OCI-LY1 (cell line): ENCODE measurements around the gene PRR16.

Experiments used
- H2AFZ ChIP-seq: fragments of 200-600 bp; sonication (generic), shearing (Covaris generic); 2 replicates; pipeline ENCODE4 v1.6.0; 2014; ENCODE audit warnings: antibody characterized with exemption, mild to moderate bottlenecking, low read length
- H3F3A ChIP-seq: fragments of 200-600 bp; sonication (generic), shearing (Covaris generic); 2 replicates; pipeline ENCODE4 v1.6.0; 2014; ENCODE audit warnings: mild to moderate bottlenecking, antibody characterized with exemption, low read length, moderate library complexity; ENCODE audit not compliant: insufficient read depth
- H3K27ac ChIP-seq: fragments of 200-600 bp; sonication (generic); 2 replicates; pipeline ENCODE4 v1.5.1; 2014; ENCODE audit warnings: low read length, mixed run types, mild to moderate bottlenecking, low read depth; ENCODE audit not compliant: poor library complexity, severe bottlenecking
- H3K27me3 ChIP-seq: fragments of 200-600 bp; sonication (generic); 2 replicates; pipeline ENCODE4 v1.6.0; 2014; ENCODE audit warnings: antibody characterized with exemption, mild to moderate bottlenecking, low read length, moderate library complexity; ENCODE audit not compliant: insufficient read depth
- H3K36me3 ChIP-seq: fragments of 200-600 bp; sonication (generic); 2 replicates; pipeline ENCODE4 v1.6.1; 2014; ENCODE audit warnings: mild to moderate bottlenecking, antibody characterized with exemption, low read length, moderate library complexity, mixed read lengths; ENCODE audit not compliant: insufficient read depth
- H3K4me1 ChIP-seq: fragments of 200-600 bp; sonication (generic); 2 replicates; pipeline ENCODE4 v1.5.1; 2014; ENCODE audit warnings: mild to moderate bottlenecking, low read length, moderate library complexity; ENCODE audit not compliant: insufficient read depth, severe bottlenecking
- H3K4me2 ChIP-seq: fragments of 200-600 bp; sonication (generic), shearing (Covaris generic); 2 replicates; pipeline ENCODE4 v1.6.1; 2014; ENCODE audit warnings: low read length
- H3K4me3 ChIP-seq: fragments of 200-600 bp; sonication (generic); 2 replicates; pipeline ENCODE4 v1.5.1; 2014; ENCODE audit warnings: low read length, low read depth, mild to moderate bottlenecking, mixed read lengths; ENCODE audit not compliant: poor library complexity, severe bottlenecking
- H3K79me2 ChIP-seq: fragments of 200-600 bp; shearing (Covaris generic); 2 replicates; pipeline ENCODE4 v1.6.1; 2016; ENCODE audit warnings: mixed run types, low read length, mixed read lengths; ENCODE audit not compliant: insufficient read depth
- H3K9ac ChIP-seq: fragments of 200-600 bp; sonication (generic), shearing (Covaris generic); 2 replicates; pipeline ENCODE4 v1.6.1; 2014; ENCODE audit warnings: mild to moderate bottlenecking, low read length, mixed read lengths
- H3K9me2 ChIP-seq: fragments of 200-600 bp; sonication (generic), shearing (Covaris generic); 2 replicates; pipeline ENCODE4 v1.6.1; 2014; ENCODE audit warnings: low read depth, mild to moderate bottlenecking, low read length, mixed read lengths
- H3K9me3 ChIP-seq: fragments of 200-600 bp; shearing (Covaris generic); 2 replicates; pipeline ENCODE4 v1.6.1; 2014; ENCODE audit warnings: low read length, mixed read lengths
- H4K20me1 ChIP-seq: fragments of 200-600 bp; sonication (generic), shearing (Covaris generic); 2 replicates; pipeline ENCODE4 v1.6.0; 2016; ENCODE audit warnings: mild to moderate bottlenecking, low read length; ENCODE audit not compliant: insufficient read depth
- EZH2 ChIP-seq: fragments of 200-600 bp; sonication (generic), shearing (Covaris generic); IDR thresholded peaks from 2 replicates; pipeline ENCODE4 v1.8.0; 2017; ENCODE audit warnings: borderline replicate concordance, mixed run types, mild to moderate bottlenecking, antibody characterized with exemption, low read length, moderate library complexity, mixed read lengths
- TF ChIP-seq, protein P1 (sequence below): fragments of 200-600 bp; sonication (generic), shearing (Covaris generic); IDR thresholded peaks from 2 replicates; pipeline ENCODE4 v1.5.1; 2017; ENCODE audit warnings: mild to moderate bottlenecking, antibody characterized with exemption, low read length, moderate library complexity, mixed read lengths

PRR16 gene

GRCh38 chr5:120684749-120685415 lies 220.8 kb downstream of the PRR16 start:
- H3K27me3 ChIP-seq = no peaks in the 10 kb centered on the region
- no peak overlapping the region for H3K27ac ChIP-seq
- no peak overlapping the region for H3K9ac ChIP-seq
- no peaks in the 10 kb centered on the region for H3K9me2 ChIP-seq
- TF ChIP-seq EZH2 = no peak
- TF ChIP-seq, protein P1, sequence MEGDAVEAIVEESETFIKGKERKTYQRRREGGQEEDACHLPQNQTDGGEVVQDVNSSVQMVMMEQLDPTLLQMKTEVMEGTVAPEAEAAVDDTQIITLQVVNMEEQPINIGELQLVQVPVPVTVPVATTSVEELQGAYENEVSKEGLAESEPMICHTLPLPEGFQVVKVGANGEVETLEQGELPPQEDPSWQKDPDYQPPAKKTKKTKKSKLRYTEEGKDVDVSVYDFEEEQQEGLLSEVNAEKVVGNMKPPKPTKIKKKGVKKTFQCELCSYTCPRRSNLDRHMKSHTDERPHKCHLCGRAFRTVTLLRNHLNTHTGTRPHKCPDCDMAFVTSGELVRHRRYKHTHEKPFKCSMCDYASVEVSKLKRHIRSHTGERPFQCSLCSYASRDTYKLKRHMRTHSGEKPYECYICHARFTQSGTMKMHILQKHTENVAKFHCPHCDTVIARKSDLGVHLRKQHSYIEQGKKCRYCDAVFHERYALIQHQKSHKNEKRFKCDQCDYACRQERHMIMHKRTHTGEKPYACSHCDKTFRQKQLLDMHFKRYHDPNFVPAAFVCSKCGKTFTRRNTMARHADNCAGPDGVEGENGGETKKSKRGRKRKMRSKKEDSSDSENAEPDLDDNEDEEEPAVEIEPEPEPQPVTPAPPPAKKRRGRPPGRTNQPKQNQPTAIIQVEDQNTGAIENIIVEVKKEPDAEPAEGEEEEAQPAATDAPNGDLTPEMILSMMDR = peak; percentile 32; the same call in 1 of the 2 replicates
- H3K4me2 ChIP-seq = no peak overlapping the region
- no peaks in the 10 kb centered on the region for H3K36me3 ChIP-seq
- no peaks in the 10 kb centered on the region for H3K9me3 ChIP-seq
- H3K4me3 ChIP-seq = no peak overlapping the region
- no peak overlapping the region for H2AFZ ChIP-seq
- no peaks in the 10 kb centered on the region for H4K20me1 ChIP-seq
- H3K79me2 ChIP-seq = no peaks in the 10 kb centered on the region
- H3K4me1 ChIP-seq = no peaks in the 10 kb centered on the region
- H3F3A ChIP-seq = no peaks in the 10 kb centered on the region

- Histone ChIP-seq H3K79me2 (no peaks in the 10 kb centered on the region), H3K27me3 (no peaks in the 10 kb centered on the region), H3K9ac (no peak overlapping the region), H3K36me3 (no peaks in the 10 kb centered on the region), H3K4me1 (no peaks in the 10 kb centered on the region), H3K27ac (no peak overlapping the region), H3F3A (no peaks in the 10 kb centered on the region), H4K20me1 (no peaks in the 10 kb centered on the region), H3K9me3 (no peaks in the 10 kb centered on the region), H2AFZ (no peak overlapping the region), H3K4me3 (no peak overlapping the region), H3K9me2 (no peaks in the 10 kb centered on the region), H3K4me2 (no peak overlapping the region)
- TF ChIP-seq, protein P1 = no peak
- TF ChIP-seq EZH2 = no peak
These were observed 226.7 kb downstream of the PRR16 start for GRCh38 chr5:120690621-120691407.

- no peaks in the 10 kb centered on the region for H3K27me3 ChIP-seq
These were observed 228.2 kb downstream of the PRR16 start for GRCh38 chr5:120692325-120692724.

More at GRCh38 chr5:120692325-120692724, 228.2 kb downstream of the PRR16 start:
- Histone ChIP-seq H2AFZ (no peak overlapping the region), H3K79me2 (no peaks in the 10 kb centered on the region), H3K27ac (no peak overlapping the region), H3K9me3 (no peaks in the 10 kb centered on the region), H4K20me1 (no peaks in the 10 kb centered on the region), H3F3A (no peaks in the 10 kb centered on the region), H3K4me2 (no peak overlapping the region), H3K4me1 (no peaks in the 10 kb centered on the region), H3K36me3 (no peaks in the 10 kb centered on the region), H3K9me2 (no peaks in the 10 kb centered on the region), H3K4me3 (no peak overlapping the region), H3K9ac (no peak overlapping the region)
- TF ChIP-seq EZH2 = no peak
- TF ChIP-seq, protein P1 = no peak
